DMS79 (cell line): ENCODE results near the gene PLD4.

Experiments used
- DNase-seq: peaks from one replicate; lab custom pipeline; 2025; lab: John Stamatoyannopoulos, UW

Gene PLD4

DNA sequence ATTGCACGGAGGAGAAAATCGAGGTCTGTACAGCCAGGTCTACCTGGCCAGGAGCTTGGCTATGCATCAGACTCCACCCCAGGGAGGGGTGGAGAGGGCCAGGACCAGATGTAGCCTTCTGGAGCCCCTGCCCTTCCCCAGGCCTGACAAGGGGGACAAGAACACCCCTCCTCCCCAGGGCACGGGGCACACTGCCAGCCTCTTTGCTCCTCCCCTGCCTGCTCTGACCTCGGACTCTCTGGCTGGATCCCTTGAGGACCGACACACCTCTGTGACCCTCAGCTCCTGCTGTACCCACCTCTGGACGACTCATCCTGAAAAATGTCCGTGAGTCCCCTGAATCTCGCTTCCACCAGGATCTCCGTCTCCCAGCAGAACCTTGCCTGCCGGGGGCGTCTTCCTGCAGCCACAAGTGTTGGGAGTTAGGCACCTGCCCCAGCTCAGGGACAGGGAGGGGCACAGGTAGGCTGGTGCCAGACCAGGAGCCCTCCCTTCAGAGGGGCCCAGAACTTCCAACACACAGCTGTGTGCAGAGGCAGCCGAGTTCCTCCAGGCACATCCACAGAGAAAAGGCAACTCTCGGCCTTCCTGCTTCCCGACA, 31.7 kb downstream of the PLD4 start:
- no peak for DNase-seq

DNA sequence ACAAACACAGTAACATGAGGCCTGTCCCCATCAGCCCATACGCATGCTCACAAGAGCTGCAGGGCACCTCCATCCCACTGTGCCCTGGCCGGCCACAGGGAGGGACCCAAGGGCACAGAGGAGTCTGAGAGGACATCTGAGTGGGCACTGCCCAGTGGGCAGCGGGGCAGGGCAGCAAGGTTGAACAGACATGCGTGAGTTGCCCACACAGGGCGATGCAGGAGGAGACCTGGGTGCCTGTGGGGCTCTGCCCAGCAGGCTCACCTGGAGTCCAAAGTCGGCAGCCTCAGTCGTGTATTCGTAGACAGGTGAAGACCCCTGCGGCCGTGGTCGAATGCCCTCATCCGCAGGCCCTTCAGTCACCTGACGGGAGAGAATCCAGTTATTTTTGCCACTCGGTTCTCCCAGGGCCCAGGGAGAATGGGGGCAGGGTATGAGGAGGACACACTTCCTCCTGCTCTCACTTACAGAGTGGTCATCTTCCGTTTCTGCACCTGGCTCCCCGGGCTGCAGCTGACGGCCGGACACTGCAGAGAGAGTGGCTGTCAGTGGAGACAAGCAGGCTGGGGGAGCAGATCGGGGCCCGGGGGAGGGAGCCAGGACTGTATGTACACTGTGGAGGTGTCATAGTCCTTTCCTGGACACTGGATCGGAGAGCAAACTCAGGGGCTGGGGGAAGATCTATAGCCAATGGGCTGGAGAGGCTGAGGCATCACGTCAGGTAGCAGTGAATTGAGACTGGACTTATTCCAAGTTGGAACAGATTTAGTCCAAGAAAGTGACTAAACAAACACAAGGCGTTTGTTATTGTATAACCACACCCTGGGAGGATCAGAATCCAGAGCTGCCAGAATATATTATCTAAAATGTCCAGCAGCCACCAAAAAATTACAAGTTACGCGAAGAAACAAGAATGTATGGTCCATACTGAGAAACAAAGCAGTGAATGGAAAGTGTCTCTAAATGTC, 32.8 kb downstream of the PLD4 start:
- DNase-seq = no peak

DNA sequence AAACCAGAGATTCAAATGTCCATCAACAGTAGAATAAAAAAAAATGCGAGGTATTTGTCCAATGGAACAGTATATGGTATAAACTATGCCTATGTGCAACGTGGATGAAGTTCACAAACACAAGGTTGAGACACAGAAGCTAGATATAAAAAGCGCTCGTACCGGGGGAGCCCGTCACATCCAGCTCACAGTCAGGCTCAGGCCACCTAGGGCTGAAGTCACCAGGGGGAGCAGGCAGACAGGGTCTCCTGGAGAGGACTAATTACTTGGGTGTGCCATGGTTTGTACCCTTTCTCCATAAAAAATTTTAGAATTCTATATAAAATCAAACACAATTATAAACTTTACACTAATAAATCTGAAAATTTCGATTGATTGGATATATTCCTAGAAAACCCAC, 39.9 kb downstream of the PLD4 start:
- DNase-seq = no peak

DNA sequence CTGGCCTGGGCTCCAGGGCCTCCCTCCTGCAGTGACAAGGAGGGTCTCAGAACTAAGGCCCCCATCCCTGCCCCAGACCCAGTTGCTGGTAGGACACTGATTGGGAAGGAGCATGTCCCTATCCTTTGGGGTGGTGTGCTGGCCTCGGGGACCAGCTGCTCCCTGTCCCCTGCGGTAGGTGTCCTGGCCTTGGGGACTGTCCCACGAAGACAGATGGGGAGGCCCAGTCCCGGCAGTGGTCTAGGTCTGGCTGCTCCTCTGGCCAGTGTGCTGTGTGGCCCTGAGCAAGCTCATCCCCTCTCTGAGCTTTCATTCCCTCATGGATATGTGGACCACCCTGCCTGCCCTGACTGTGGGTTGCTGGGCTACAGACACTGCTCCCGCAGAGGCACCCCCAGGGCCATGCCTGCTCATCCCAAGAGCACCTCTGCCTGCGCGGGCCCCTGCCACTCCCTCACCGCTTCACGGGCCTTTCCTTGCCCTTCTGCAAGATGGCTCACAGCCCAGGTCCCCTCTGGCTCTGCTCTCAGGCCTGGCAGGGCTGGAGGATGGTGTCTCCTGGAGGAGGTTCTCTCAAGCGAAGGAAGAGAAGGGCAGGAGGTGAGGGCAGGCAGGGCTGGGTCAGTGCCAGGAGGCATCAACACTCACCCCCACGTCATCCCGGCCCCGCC, 41.0 kb downstream of the PLD4 start:
- DNase-seq = no peak

DNA sequence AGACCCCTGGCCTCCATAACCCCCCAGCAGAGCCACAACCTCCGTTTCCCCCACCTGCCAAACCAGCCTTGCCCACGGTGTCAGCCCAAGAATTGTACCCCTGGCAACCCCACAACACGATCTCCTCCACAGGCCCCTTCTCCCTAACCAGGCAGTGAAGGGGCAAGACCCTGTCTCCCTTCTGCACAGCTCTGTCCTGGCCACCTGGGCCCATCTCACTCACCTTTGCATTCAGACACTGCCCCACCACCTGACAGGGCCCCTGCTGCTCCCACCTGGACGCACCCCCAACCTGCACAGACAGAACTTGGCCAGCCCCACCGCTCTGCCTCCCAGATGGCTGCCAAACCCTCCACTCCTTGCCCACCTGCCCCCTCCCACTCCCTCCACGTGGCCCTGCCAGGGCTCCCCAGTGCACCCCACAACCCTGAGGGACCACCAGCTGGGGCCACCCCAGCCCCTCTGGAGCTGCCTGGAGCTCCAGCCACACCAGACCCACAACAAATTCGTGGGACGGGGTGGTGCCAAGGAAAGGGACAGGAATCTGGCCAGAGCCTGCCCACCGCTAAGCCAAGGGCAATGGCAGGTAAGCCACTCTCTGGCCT, 41.7 kb downstream of the PLD4 start:
- DNase-seq = no peak

DNA sequence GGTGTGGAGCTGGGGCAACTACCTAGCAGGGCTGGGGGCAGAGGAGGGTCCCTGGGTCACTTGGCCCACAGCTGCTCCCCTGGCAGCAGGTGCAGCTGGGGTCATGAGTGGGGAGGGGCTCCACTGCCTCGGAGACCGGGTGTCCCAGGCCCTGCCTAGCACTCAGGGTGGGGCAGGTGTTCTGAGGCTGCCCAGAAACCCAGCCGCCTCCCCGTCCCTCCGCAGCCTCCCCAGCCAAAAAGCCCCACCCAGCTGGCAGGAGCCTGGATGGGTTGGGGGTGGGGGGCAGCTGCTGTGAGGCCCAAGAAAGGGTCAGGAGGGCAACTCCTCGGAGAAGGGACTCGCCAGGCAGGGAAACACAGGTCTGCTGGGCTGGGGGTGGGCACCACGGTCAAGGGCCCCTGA, 42.3 kb downstream of the PLD4 start:
- no peak for DNase-seq

DNA sequence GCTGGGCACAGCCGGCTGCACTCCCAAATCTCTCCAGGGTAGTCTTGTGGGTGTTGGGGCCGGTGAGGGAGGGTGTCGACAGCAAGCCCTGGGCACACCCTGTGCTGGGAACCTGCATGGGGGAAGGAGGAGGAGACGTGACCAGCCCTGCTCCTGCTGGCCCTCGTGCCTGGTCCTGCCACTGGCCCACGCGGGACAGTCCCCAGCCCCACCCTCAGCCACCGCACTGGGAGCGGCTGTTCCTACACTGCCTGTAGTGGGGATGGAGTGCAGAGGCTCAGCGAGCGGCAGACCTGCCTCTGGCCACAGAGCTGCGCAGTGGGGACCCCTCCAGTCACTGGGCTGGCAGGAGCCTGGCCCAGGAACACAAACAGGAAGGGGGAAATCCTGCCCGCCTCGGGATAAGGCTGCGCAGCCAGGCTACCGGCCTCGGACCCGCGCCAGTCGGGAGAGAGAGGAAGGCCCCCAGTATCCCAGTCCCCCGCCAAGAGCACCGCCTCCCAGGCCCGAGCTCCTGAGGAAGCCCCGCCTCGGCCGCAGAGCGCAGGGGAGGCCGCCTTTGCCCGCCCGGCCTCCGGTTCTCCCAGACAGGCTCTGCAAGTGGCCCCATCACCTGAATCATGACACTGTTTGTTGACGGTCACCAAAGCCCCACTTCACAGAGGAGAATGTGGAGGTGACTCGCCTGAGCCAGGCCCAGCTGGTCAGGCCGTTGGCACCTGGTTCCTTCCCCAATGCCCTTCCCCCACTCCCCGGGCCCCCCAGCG, 42.9 kb downstream of the PLD4 start:
- DNase-seq = peak; percentile 57

DNA sequence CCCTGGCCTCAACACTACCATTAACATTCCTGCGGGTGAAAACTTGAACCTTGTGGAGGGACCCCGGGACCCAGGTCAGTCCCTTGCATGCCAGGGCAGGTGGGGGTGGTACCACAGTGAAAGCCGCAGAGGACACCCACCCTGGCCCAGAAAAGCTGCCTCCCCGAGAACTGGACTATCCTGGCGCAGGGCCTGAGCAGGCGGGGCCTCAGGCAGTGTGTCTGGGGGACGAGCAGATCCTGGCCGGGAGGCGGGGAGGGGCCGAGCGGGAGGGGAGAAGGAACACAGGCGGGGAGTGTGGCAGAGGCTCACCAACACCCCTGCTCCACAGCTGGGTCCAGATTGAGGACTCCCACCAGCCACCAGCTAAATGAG, 43.5 kb downstream of the PLD4 start:
- DNase-seq = peak; percentile 66

DNA sequence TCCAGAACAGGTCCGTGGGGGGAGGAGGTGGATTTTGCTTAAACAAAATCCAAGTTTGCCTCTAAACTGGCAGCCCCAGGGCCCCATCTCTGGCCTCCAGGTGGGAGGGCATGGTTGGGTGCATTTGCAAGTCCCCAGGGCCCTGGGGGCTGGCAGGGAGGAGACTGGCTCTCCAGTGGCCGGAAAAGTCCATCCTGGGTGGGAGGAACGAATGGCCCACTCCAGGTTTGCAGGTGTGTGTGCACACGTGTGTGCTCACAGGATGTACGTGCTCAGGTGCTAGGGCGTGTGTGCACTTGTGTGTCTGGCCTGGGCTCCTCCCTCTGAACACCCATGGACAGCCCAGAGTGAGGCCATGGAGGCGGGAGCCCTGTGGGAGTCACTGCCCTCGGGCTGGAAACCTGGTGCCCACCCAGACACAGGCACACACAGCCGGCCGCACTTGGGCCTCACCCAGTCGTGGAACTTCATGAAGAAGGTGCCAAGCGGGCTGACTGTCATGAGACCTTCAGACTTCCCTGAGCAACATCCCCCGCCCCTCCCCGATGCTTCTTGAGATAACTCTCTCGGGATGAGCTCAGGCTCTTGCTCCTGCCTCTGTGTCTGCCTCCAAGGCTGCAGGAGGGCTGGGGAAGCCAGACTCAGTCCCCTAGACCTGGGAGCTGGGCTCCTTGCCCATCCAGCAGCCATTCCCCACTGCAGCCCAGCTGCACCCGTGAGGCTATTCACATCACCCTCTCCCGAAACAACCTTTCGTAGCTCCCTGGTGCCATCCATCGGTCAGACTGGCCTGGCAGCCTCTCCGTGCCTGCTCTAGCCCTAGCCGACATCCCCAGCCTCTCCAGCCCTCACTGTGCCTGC, 44.1 kb downstream of the PLD4 start:
- peak; percentile 63 for DNase-seq

DNA sequence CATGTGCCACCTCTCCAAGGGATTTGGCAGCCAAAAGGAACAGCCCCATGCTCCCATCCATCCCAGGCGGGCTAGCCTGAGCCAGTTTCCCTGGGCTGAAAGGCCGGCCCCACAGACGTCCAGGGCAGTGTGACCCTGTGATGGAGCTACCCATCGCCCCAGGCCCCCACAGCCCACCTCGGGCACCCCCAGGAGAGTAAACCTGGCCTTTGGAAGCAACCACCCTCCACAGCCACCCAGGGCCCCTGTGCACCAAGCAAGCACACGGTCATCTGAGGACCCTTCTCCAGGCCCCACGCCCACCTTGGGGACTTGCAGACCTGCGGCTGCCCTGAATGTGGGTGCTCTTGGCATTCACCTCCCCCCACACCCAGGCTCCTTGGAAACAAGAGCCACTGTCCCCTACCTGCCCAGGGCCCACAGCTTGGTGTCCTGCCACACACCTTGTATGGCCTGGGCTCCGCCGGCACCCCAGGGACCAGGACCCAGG, 45.1 kb downstream of the PLD4 start:
- DNase-seq = no peak

DNA sequence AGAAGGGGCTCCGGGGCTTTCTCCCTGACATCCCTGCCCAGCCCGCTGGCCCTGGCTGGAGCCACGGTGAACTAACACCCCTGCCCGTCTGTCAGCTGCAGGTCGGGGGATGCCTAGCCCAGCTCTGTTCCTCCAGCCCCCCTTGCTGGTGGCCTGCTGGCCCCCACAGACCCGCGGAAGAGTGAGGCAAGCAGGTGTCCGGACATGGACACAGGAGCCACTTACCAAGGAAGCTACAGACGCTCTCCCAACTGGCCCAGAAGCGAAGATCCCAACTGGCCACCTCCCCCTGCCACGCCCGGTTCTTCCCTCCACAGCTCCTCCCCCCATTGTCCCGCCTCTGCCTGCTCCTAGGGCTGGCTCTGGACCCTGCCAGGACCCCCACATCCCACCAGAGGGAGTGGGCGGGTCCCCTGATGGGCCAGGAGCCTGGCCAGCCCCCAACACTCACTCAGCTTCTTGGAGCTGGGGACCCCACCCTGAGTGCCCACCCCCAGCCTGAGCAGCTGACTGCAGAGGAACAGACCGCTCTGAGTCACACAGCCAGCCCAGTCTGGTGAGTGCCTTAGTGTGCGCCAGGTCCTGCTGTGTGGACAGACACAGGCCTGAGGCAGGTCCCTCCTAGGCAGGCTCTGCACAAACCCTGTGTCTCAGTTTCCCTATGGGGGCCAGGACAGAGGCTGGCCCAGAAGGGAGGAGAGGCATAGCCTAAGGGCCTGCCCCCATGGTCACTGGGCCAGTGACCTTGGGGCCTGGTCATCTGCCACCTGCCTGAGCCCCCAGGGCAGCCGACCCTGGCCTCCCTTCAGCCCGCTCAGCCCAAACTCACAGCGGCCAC, 45.8 kb downstream of the PLD4 start:
- DNase-seq = no peak

DNA sequence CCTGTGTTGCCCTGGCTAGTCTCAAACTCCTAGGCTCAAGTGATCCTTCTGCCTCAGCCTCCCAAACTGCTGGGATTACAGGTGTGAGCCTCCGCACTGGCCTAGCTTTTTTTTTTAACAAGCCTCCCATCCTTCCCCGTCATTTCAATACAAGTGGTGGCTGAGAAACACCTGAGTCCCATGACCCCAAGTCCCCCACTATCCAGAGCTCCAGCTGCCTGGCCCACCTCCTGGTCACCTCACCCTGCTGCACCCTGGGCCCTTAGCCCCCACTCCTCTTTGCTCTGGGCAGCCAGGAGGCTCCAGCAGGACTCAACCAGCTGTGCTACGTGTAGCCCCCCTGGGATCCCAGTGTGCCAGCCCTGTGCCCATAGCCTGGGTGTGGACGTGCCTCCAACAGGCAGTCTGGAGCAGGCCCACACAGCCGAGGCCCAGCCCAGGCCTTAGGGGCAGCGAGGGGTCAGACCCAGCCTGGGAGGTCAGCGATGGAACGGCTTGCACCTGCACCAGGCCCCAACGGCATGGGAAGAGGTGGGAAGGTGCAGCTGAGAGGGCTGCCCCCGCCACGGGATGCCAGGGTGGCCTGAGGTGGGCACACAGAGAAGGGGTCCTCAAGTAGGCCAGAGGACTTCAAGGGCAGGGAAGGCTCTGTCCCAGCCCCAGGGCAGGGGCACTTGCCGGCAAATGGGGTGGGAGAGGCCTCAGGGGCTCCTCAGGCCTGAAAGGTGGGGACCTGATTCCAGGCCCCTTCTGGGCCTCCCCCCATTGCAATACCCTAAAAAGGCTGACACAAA, 47.0 kb downstream of the PLD4 start:
- DNase-seq = no peak

DNA sequence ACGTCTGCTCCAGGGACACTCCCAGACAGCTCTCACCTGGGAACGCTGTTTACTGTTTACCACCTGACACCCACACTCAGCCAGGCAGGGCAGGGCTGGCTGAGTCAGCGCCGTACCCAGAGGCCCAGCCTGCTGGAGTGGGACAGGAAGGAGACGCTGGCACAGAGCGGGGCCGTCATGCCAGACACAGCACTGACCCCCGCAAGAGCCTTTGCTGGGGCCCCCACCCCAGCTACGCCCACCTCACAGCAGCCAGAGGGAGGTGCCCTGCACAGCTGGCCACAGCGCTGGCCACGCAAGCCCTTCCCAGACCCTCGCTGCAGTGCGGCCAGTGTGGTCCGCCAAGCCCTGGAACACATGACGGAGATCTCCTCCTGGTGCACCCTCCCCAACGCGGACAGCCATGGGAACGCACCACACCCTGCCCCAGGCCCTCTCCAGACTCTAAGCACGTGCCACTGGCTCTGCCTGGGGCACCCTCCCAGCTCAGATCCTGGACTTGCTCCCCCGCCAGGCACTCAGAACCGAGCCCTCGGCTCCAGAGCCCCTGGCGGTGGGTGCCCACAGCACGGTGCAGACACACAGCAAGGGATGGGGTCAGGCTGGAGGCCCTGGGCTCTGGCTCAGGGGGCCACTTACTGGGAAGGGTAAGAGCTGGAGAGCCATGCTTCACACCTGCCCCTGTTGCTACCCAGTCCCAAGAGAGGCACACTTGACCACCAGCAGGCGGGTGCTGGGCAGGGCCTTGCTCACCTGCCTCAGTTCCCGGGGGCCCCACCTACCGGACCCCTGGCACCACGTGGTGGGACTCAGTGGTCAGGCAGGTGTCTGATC, 47.8 kb downstream of the PLD4 start:
- peak; percentile 84 for DNase-seq

DNA sequence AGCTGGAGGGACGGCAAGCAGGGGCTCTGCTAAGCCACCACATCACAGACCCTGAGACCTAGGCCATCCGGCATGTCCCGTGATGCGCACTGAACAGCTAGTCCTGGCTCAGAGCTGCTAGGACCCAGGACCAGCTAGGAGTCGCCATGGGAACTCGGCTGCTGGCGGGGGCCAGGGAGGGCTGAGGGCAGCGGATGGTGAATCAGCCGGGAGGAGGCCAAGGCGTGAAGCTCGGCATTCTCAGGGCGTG, 48.4 kb downstream of the PLD4 start:
- peak; percentile 87 for DNase-seq

DNA sequence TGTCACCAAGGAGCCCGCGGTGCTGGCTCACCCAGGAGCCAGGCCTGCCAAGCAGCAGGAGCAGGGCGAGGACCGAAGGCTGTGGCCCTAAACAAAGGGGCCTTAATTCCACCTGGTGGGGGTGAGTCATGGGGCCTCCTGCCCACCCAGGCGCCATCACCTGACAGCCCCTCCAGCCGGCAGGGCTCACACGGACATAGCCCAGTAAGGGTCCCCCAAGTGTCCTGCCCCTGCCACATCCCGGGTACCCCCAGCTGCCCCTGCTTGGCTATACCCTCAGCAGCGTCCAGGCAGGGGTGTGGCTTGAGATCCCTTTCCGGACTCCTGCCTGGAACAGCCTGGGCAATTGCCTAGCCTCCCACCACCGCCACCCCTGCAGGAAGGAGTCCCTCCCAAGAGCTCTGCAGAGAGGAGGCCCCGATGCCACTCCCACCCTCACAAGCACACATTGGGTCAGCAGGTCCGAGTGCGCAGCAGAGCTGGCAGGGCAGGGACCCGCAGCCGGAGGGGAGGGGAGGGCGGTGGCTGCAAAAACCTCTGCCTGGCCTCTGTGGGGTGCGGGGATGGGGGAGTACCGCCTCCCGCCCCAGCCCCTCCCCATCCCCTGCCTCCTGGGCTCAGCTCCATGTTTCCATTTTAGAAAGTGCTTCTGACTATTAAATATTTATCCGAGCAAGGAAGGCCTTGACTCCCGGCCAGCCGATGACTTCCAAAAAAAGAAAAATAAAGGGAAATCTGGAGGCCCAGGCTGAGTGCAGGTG, 48.9 kb downstream of the PLD4 start:
- peak; percentile 70 for DNase-seq

DNA sequence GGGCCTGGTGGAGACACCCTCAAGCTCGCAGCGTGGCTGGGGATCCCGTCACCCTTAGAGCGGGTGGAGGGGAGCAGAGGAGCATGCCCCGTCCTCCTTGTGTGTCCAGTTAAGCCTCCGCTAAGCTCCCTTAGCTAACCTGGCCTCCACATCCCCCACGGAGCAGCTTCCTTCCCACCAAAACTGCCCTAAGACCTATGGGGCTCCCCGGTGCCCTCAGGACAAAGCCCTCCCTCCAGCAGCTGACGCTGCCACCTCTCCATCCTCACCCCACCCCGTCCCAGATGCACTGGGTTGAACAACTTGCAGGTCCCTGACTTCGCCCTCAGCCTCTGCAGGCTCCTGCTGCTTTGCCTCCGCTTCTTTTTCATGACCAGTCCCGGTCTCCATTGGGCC, 49.5 kb downstream of the PLD4 start:
- DNase-seq = no peak

DNA sequence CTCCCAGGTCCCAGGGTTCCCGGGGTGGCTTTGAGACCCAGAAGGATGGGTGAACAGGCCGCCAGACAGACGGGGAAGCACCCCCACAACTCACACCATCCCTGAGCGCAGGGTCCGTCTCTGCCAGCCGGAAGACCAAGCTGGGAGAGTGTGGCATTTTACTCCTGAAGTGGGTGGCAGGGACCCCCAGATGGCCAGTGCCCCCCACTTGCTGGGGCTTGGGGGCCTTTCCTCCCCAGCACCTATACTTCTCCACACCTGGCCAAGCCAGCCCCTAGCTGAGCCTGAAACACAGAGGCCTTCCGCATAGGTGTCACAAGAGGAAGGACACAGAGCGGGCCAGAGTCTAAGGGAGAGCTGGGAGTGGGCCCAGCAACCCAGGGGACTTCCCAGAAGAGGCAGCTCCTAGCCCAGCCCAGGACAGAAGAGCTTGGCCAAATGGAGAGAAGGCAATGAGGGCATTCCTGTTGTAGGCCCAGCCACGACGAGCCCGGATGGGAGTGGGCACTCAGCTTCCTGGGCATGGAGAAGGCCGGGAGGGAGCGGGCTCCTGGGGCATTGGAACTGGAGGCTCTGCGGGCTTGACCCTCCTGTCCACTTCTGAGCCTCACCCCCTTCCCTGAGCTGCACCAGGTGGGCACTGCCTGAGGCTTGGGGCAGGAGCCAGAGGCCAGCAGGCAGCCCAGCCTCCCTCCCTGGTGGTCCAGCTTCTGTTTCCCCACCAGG, 50.1 kb downstream of the PLD4 start:
- DNase-seq = no peak
